ENCODE results near the gene CRYGS.

CRYGS gene

GRCh38 chr3:186489507-186489906 is 54.7 kb downstream of the CRYGS start:
- no peak for DNase-seq
